Chondrocyte (in vitro differentiated cells): ENCODE results near the gene CAPN8. TPM values are rescaled to one million over a fixed set of nuclear protein-coding genes. Genes with fewer than 3 reads are reported as not detected.

ENCODE experiments used
- DNase-seq: peaks from one replicate; pipeline ENCODE4 v3.0.0; 2021; ENCODE audit warnings: mixed read lengths, low spot score
- H3K27ac Mint-ChIP-seq: one replicate; pipeline ENCODE4 v1.8.0; 2021; ENCODE audit warnings: mild to moderate bottlenecking, moderate library complexity, mixed read lengths; ENCODE audit not compliant: unreplicated experiment
- H3K27me3 Mint-ChIP-seq: 2 replicates; pipeline ENCODE4 v1.8.0; 2021; ENCODE audit warnings: low read depth, mixed read lengths
- H3K36me3 Mint-ChIP-seq: 2 replicates; pipeline ENCODE4 v1.8.0; 2021; ENCODE audit warnings: low read depth, mixed read lengths
- H3K4me1 Mint-ChIP-seq: 2 replicates; pipeline ENCODE4 v1.8.0; 2021; ENCODE audit warnings: low read depth, mild to moderate bottlenecking, mixed read lengths
- H3K4me3 Mint-ChIP-seq: one replicate; pipeline ENCODE4 v1.8.0; 2021; ENCODE audit warnings: mild to moderate bottlenecking, moderate library complexity, mixed read lengths; ENCODE audit not compliant: unreplicated experiment
- H3K9me3 Mint-ChIP-seq: 2 replicates; pipeline ENCODE4 v1.8.0; 2021; ENCODE audit warnings: low read depth, mixed read lengths
- CTCF ChIP-seq: fragments of 200-600 bp; sonication (generic); IDR thresholded peaks from 2 replicates; pipeline ENCODE4 v1.5.0; 2021; ENCODE audit warnings: antibody characterized with exemption, mild to moderate bottlenecking, moderate library complexity
- total RNA-seq: library from RNA; stranded (reverse); gene quantifications from 3 replicates; pipeline ENCODE4 v1.2.1, GENCODE V29; 2021

CAPN8 gene
- total RNA-seq, 1 donor from 2014 or later: not detected

GRCh38 chr1:223652436-223652941 lies 13.0 kb downstream of the CAPN8 start:
- no peaks in the 10 kb centered on the region for H3K9me3 Mint-ChIP-seq

DNA sequence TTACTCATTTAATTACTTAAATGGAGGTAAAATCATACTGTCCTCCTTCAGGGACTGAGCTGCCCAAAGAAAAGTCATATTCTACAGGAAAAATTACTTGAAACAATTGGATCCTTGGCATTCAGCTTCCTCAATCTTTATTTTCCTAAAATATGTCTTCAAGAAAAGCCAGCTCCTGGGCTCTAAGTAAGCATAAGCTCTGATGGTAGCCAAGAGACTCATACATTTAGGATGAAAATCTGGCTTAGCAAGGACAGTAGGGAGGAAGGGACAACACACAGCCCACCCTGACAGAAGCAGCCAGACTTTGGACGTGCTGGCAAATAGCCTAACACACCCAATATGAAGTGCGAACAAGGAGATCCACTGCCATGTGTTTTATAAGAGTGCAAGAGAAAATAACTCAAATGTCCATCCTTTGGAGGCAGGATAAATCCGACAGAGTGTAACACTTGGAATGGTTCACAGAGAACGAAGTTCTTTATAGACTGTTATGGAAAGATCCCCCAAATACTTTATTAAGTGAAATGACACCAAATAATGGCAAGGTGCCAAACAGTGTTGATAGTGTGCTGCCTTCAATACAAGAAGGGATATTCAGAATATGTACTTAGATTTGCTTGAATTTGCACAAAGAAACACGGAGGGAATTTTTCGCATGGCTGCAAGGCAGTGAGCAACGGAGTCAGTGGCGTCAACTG lies 14.1 kb downstream of the CAPN8 start:
- H3K9me3 Mint-ChIP-seq: no peaks in the 10 kb centered on the region
- no peak overlapping the region for H3K27ac Mint-ChIP-seq
- no peak for DNase-seq
- no peak overlapping the region for H3K4me3 Mint-ChIP-seq
- peaks cover 28% of the 10 kb centered on the region for H3K27me3 Mint-ChIP-seq
- no peak for TF ChIP-seq CTCF
- H3K36me3 Mint-ChIP-seq: no peaks in the 10 kb centered on the region
- H3K4me1 Mint-ChIP-seq: peaks cover 7% of the 10 kb centered on the region

More at GRCh38 chr1:223652436-223652941, 13.0 kb downstream of the CAPN8 start:
- Mint-ChIP-seq H3K4me1 (peaks cover 7% of the 10 kb centered on the region), H3K36me3 (no peaks in the 10 kb centered on the region), H3K27me3 (peaks cover 20% of the 10 kb centered on the region), H3K27ac (no peak overlapping the region), H3K4me3 (no peak overlapping the region)
- no peak for TF ChIP-seq CTCF
- no peak for DNase-seq

DNA sequence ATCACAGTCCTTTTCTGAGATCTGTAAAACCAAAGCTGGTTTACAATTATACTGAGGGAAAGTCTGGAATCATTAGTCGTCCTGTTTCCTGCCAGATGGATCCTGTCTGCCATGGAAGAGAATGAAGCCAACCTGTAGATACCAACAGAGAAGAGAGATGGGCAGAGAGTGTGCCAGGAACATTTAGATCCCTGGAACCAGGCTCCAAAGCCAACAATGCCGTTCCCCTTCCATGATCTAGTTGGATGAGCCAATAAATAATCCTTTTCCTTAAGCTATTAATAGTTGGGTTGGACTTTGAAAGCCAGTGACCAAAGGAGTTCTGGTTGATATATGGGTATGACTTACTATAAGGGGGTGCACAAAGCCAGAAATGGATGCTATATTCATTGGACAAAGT lies 15.0 kb downstream of the CAPN8 start:
- DNase-seq: no peak
- Mint-ChIP-seq H3K4me3 (no peak overlapping the region), H3K9me3 (no peaks in the 10 kb centered on the region), H3K4me1 (peaks cover 7% of the 10 kb centered on the region), H3K27ac (no peak overlapping the region), H3K27me3 (peaks cover 27% of the 10 kb centered on the region), H3K36me3 (no peaks in the 10 kb centered on the region)
- no peak for TF ChIP-seq CTCF

GRCh38 chr1:223649222-223649621 lies 16.3 kb downstream of the CAPN8 start:
- H3K36me3 Mint-ChIP-seq: no peaks in the 10 kb centered on the region
- H3K27me3 Mint-ChIP-seq: peaks cover 25% of the 10 kb centered on the region
- no peak overlapping the region for H3K4me3 Mint-ChIP-seq
- H3K27ac Mint-ChIP-seq: no peak overlapping the region
- peaks cover 7% of the 10 kb centered on the region for H3K4me1 Mint-ChIP-seq
- H3K9me3 Mint-ChIP-seq: no peaks in the 10 kb centered on the region
- no peak for DNase-seq
- no peak for TF ChIP-seq CTCF

DNA sequence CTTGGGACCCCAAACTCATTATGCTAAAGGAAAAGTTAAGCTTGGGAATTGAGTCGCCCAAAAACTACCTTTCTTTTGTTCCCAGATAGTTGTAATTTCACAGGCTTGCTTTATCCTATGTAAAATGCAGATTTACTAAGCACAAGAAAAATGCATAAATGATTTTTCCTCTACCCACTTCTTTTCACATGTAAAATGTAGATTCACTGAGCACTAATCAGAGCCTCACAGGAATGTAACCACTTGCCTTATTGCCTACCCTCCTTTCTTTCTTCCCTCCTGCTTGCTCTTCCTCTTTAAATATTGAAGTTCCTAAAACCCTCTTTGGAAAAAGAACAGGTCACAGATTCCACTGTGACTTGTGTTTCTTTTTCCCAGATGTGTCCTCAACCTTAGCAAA lies 18.3 kb downstream of the CAPN8 start:
- H3K9me3 Mint-ChIP-seq: no peaks in the 10 kb centered on the region
- peaks cover 30% of the 10 kb centered on the region for H3K27me3 Mint-ChIP-seq
- DNase-seq: no peak
- H3K27ac Mint-ChIP-seq: no peak overlapping the region
- no peaks in the 10 kb centered on the region for H3K36me3 Mint-ChIP-seq
- no peak overlapping the region for H3K4me3 Mint-ChIP-seq
- H3K4me1 Mint-ChIP-seq: no peaks in the 10 kb centered on the region
- TF ChIP-seq CTCF: no peak
